ENCODE measurements around the gene ZBTB32.
A peak's percentile ranks its signal among the peaks of the same experiment; 100 is the strongest.

The ZBTB32 gene

DNA sequence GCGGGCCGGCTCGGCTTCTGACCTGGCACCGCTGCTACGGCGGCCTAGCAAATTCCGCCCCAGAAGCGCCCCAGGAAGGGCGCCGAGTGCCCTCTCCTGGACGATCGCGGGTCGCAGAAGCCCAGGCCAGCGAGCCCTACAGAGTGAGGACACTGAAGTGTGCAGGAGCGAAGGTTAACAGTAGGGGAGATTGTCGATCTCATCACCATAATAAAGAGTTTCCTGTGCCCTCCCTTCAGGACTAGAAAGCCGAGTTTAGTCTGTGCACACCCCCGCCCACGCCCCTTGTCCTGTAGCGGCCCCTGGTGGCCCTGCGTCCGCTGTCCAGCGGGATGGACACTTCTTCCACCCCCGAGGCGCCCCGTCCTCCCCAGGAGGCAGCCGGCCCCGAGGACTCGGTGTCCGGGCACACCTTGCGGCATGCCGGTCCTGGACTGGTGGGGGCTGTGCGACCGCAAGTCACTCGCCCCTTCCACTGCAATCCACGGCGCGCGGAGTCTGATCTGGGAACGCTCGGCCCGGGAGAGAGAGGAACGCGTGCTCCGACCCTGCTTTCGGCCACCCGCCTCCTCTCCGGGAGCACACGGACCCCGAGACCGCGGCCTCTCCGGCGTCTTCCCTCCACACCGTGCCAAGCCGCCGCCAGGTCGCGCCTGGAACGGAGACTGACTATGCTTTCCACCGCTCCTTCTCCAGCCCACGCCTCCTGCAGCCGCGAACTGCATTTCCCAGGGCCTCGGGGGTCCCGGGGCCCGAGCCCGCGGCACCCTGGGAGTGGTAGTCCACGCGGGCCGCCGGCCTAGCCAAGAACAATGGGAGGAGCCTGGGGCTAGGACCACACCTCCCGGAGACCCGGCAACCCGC, 12.7 kb downstream of the ZBTB32 start:
- TF ChIP-seq POLR2A (IDR thresholded peaks at IDR 0.05; ENCODE audit: extremely low read depth, insufficient read length) (peak; percentile 2), MYC (IDR thresholded peaks at IDR 0.05; ENCODE audit: low read depth, low read length) (peak; percentile 41; the same call in 1 of the 2 replicates)
- TF ChIP-seq, protein P1, sequence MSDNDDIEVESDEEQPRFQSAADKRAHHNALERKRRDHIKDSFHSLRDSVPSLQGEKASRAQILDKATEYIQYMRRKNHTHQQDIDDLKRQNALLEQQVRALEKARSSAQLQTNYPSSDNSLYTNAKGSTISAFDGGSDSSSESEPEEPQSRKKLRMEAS (IDR thresholded peaks at IDR 0.05; ENCODE audit: low read depth, low read length) = peak; percentile 17; the same call in 1 of the 2 replicates
- TF ChIP-seq, protein P2, sequence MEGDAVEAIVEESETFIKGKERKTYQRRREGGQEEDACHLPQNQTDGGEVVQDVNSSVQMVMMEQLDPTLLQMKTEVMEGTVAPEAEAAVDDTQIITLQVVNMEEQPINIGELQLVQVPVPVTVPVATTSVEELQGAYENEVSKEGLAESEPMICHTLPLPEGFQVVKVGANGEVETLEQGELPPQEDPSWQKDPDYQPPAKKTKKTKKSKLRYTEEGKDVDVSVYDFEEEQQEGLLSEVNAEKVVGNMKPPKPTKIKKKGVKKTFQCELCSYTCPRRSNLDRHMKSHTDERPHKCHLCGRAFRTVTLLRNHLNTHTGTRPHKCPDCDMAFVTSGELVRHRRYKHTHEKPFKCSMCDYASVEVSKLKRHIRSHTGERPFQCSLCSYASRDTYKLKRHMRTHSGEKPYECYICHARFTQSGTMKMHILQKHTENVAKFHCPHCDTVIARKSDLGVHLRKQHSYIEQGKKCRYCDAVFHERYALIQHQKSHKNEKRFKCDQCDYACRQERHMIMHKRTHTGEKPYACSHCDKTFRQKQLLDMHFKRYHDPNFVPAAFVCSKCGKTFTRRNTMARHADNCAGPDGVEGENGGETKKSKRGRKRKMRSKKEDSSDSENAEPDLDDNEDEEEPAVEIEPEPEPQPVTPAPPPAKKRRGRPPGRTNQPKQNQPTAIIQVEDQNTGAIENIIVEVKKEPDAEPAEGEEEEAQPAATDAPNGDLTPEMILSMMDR (IDR thresholded peaks at IDR 0.05; ENCODE audit: low read depth, low read length) = peak; percentile 48
- DNase-seq (ENCODE audit: low read depth) = peak; percentile 85
- peak overlapping the region; percentile 54 for H3K4me3 ChIP-seq (ENCODE audit: low read depth, low read length)

DNA sequence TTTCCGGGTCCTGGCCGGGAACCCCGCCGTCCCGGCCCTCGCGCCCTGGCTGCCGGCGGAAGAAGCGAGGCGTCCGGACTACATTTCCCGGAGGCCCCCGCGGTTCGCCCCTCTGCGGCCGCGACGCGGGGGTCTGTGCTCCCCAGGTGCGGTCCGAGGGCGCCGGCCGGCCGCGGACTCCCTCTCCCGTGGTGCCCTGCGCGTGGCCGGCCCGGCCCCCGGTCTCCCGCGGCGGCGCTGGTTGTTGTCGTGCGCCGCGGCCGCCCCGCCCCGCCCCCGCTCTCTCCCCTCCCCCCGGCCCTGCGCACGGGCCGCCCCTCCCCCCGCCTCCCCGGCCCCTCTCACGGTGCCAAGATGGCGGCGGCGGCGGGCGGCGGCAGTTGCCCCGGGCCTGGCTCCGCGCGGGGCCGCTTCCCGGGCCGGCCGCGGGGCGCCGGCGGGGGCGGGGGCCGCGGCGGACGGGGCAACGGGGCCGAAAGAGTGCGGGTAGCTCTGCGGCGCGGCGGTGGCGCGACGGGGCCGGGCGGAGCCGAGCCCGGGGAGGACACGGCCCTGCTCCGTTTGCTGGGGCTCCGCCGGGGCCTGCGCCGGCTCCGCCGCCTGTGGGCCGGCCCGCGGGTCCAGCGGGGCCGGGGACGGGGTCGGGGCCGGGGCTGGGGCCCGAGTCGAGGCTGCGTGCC, 13.4 kb downstream of the ZBTB32 start, which contains the start of gene KMT2B:
Gene KMT2B, plus strand, starts transcription at position 339 of the 680 bp plus-strand sequence. Its CDS starts 16 bp downstream, at position 355.
- DNase-seq (ENCODE audit: low read depth) = peak; percentile 94
- peak within 1 kb of the TSS; percentile 76 for H3K4me3 ChIP-seq (ENCODE audit: low read depth, low read length)
- TF ChIP-seq, protein P2 (IDR thresholded peaks at IDR 0.05; ENCODE audit: low read depth, low read length) = no peak
- TF ChIP-seq POLR2A (IDR thresholded peaks at IDR 0.05; ENCODE audit: extremely low read depth, insufficient read length) = peak; percentile 9
- TF ChIP-seq, protein P1 (IDR thresholded peaks at IDR 0.05; ENCODE audit: low read depth, low read length) = no peak

DNA sequence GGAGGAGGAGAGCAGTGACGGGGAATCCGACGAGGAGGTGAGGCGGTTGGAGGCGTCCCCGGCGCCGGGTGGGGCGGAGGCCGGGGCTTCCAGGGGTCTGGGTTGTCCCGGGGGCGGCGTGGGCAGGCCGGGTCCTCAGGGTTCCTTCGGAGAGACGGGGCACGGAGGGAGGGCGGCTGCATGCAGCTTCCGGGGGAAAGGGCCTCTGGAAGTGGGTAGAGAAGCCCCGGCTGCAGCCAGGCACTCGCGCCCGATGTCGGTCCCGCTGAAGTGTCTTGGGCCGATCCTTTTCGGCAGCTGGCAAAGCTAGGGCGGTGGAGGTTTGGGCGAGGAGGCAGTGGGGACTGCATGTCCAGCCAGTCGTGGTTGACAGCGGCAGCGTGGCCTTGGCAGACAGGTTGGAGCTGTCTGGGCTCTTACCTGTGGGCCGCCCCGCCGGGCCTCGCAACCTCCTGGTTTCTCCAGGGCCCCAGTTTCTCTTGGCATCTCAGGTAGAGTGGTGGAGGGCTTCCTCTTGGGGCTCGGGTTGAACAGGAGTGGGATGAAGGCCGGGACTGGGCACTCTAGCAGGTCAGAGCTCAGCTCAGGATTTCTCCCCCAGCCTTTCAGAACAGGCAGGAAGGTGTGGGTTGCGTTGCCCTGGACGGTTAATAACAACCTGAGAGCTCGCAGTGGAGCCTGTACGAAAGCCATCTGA, 14.1 kb downstream of the ZBTB32 start:
- H3K4me3 ChIP-seq (ENCODE audit: low read depth, low read length) = peak overlapping the region; percentile 76
- peak; percentile 42 for DNase-seq (ENCODE audit: low read depth)
- TF ChIP-seq, protein P1 (IDR thresholded peaks at IDR 0.05; ENCODE audit: low read depth, low read length) = no peak
- TF ChIP-seq POLR2A (IDR thresholded peaks at IDR 0.05; ENCODE audit: extremely low read depth, insufficient read length) = peak; percentile 3

DNA sequence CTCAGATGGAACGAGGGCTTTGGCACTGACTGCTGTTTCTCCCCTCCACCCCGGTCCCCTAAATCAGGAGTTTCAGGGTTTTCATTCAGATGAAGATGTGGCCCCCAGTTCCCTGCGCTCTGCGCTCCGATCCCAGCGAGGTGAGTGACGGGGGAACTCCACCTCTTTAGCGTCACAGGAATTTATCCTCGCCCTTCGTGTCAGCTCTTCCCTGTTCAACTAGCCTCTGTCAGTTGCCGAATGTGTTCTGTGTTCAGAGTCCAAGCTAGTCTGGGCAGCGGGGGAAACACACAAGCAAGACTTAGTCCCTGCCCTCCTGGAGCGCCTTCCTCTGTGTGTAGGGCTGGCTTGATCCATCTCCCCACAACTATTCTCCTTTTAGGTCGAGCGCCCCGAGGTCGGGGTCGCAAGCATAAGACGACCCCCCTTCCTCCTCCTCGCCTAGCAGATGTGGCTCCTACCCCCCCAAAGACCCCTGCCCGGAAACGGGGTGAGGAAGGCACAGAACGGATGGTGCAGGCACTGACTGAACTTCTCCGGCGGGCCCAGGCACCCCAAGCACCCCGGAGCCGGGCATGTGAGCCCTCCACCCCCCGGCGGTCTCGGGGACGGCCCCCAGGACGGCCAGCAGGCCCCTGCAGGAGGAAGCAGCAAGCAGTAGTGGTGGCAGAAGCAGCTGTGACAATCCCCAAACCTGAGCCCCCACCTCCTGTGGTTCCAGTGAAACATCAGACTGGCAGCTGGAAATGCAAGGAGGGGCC, 15.2 kb downstream of the ZBTB32 start:
- DNase-seq (ENCODE audit: low read depth) = no peak
- TF ChIP-seq, protein P1 (IDR thresholded peaks at IDR 0.05; ENCODE audit: low read depth, low read length) = no peak
- TF ChIP-seq MYC (IDR thresholded peaks at IDR 0.05; ENCODE audit: low read depth, low read length) (no peak), POLR2A (IDR thresholded peaks at IDR 0.05; ENCODE audit: extremely low read depth, insufficient read length) (no peak)
- TF ChIP-seq, protein P2 (IDR thresholded peaks at IDR 0.05; ENCODE audit: low read depth, low read length) = no peak
- H3K4me3 ChIP-seq (ENCODE audit: low read depth, low read length) = peak overlapping the region; percentile 76

DNA sequence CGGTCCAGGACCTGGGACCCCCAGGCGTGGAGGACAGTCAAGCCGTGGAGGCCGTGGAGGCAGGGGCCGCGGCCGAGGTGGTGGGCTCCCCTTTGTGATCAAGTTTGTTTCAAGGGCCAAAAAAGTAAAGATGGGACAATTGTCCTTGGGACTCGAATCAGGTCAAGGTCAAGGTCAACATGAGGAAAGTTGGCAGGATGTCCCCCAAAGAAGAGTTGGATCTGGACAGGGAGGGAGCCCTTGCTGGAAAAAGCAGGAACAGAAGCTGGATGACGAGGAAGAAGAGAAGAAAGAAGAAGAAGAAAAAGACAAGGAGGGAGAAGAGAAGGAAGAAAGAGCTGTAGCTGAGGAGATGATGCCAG, 15.8 kb downstream of the ZBTB32 start:
- DNase-seq (ENCODE audit: low read depth) = no peak
- H3K4me3 ChIP-seq (ENCODE audit: low read depth, low read length) = no peak overlapping the region
- TF ChIP-seq, protein P2 (IDR thresholded peaks at IDR 0.05; ENCODE audit: low read depth, low read length) = no peak
- TF ChIP-seq POLR2A (IDR thresholded peaks at IDR 0.05; ENCODE audit: extremely low read depth, insufficient read length) (no peak), MYC (IDR thresholded peaks at IDR 0.05; ENCODE audit: low read depth, low read length) (no peak)
- TF ChIP-seq, protein P1 (IDR thresholded peaks at IDR 0.05; ENCODE audit: low read depth, low read length) = no peak

Data from NB4 (cell line).